ENCODE results near the gene DENND2C.

GRCh38 chr1:114552106-114552639 lies 117.7 kb downstream of the DENND2C start:
- TF ChIP-seq, protein P1, sequence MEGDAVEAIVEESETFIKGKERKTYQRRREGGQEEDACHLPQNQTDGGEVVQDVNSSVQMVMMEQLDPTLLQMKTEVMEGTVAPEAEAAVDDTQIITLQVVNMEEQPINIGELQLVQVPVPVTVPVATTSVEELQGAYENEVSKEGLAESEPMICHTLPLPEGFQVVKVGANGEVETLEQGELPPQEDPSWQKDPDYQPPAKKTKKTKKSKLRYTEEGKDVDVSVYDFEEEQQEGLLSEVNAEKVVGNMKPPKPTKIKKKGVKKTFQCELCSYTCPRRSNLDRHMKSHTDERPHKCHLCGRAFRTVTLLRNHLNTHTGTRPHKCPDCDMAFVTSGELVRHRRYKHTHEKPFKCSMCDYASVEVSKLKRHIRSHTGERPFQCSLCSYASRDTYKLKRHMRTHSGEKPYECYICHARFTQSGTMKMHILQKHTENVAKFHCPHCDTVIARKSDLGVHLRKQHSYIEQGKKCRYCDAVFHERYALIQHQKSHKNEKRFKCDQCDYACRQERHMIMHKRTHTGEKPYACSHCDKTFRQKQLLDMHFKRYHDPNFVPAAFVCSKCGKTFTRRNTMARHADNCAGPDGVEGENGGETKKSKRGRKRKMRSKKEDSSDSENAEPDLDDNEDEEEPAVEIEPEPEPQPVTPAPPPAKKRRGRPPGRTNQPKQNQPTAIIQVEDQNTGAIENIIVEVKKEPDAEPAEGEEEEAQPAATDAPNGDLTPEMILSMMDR (IDR thresholded peaks at IDR 0.05) = no peak
- TF ChIP-seq POLR2A (IDR thresholded peaks at IDR 0.05) = no peak

Measured in testis (tissue), 2 donors.